Fibroblast of skin of scalp (primary cell): Measurements from ENCODE around the gene FER1L5.
"Not testable (repeated sequence)": the region's sequence is repeated elsewhere in the genome, so short reads cannot be mapped to it uniquely, and the experiment has no call there.

ENCODE experiments used
- DNase-seq: peaks from one replicate; pipeline ENCODE4 v3.0.0-alpha.2; 2013

Gene FER1L5

GRCh38 chr2:96636551-96637171 lies 5.9 kb upstream of the FER1L5 start:
- DNase-seq = no peak

GRCh38 chr2:96637385-96638143 lies 5.0 kb upstream of the FER1L5 start:
- DNase-seq = peak; percentile 90

GRCh38 chr2:96638144-96639121 lies 4.1 kb upstream of the FER1L5 start, which contains the start of gene KANSL3:
Gene KANSL3 (minus strand): TSS chr2:96638312. CDS start chr2:96637135, 1,177 bp downstream.
- peak; percentile 94 for DNase-seq

GRCh38 chr2:96647681-96648080 lies 5.1 kb downstream of the FER1L5 start:
- DNase-seq = no peak

- DNase-seq = no peak
Measured at GRCh38 chr2:96648306-96648930, 5.9 kb downstream of the FER1L5 start.

GRCh38 chr2:96649342-96649741 lies 6.8 kb downstream of the FER1L5 start:
- DNase-seq = no peak

GRCh38 chr2:96651793-96652192 lies 9.2 kb downstream of the FER1L5 start:
- DNase-seq = no peak

- not testable (repeated sequence) for DNase-seq
Measured at GRCh38 chr2:96654791-96655190, 12.2 kb downstream of the FER1L5 start.

GRCh38 chr2:96655526-96655925 lies 13.0 kb downstream of the FER1L5 start:
- no peak for DNase-seq

- DNase-seq = no peak
Measured at GRCh38 chr2:96656540-96656939, 14.0 kb downstream of the FER1L5 start.

GRCh38 chr2:96661324-96661723 lies 18.8 kb downstream of the FER1L5 start:
- no peak for DNase-seq

- DNase-seq = no peak
Measured at GRCh38 chr2:96662360-96662759, 19.8 kb downstream of the FER1L5 start.

GRCh38 chr2:96663177-96663576 lies 20.6 kb downstream of the FER1L5 start:
- DNase-seq = no peak

GRCh38 chr2:96663829-96664228 lies 21.3 kb downstream of the FER1L5 start:
- DNase-seq = no peak

GRCh38 chr2:96664366-96664925 lies 21.9 kb downstream of the FER1L5 start:
- DNase-seq = no peak

GRCh38 chr2:96665083-96665569 lies 22.6 kb downstream of the FER1L5 start:
- DNase-seq = peak; percentile 98

- not testable (repeated sequence) for DNase-seq
Measured at GRCh38 chr2:96665717-96666116, 23.2 kb downstream of the FER1L5 start.

GRCh38 chr2:96668771-96669170 lies 26.2 kb downstream of the FER1L5 start:
- DNase-seq = no peak

- DNase-seq = no peak
Measured at GRCh38 chr2:96669539-96670215, 27.1 kb downstream of the FER1L5 start.

GRCh38 chr2:96679848-96680247 lies 37.3 kb downstream of the FER1L5 start:
- no peak for DNase-seq

GRCh38 chr2:96680561-96681141 lies 38.1 kb downstream of the FER1L5 start:
- no peak for DNase-seq
